ENCODE results near the gene NSUN6.
"Not testable (repeated sequence)": the region's sequence is repeated elsewhere in the genome, so short reads cannot be mapped to it uniquely, and the experiment has no call there.

Gene NSUN6

GRCh38 chr10:18607503-18608378 lies 43.6 kb downstream of the NSUN6 start:
- no peak for DNase-seq

- DNase-seq = no peak
Observed at GRCh38 chr10:18606051-18606695, 45.2 kb downstream of the NSUN6 start.

GRCh38 chr10:18601321-18601720 lies 50.1 kb downstream of the NSUN6 start:
- DNase-seq = no peak

GRCh38 chr10:18599392-18599791 lies 52.0 kb downstream of the NSUN6 start:
- no peak for DNase-seq

- DNase-seq = no peak
Observed at GRCh38 chr10:18594574-18595156, 56.7 kb downstream of the NSUN6 start.

GRCh38 chr10:18591141-18591540 lies 60.2 kb downstream of the NSUN6 start:
- DNase-seq = not testable (repeated sequence)

GRCh38 chr10:18586637-18587036 lies 64.8 kb downstream of the NSUN6 start:
- DNase-seq = not testable (repeated sequence)

GRCh38 chr10:18583575-18584270 lies 67.7 kb downstream of the NSUN6 start:
- DNase-seq = no peak

- no peak for DNase-seq
Observed at GRCh38 chr10:18582803-18583202, 68.6 kb downstream of the NSUN6 start.

GRCh38 chr10:18577823-18578685 lies 73.3 kb downstream of the NSUN6 start:
- DNase-seq = no peak

- DNase-seq = no peak
Observed at GRCh38 chr10:18576586-18576985, 74.8 kb downstream of the NSUN6 start.

- DNase-seq = no peak
Observed at GRCh38 chr10:18572959-18573561, 78.3 kb downstream of the NSUN6 start.

GRCh38 chr10:18571780-18572179 lies 79.6 kb downstream of the NSUN6 start:
- DNase-seq = no peak

GRCh38 chr10:18571076-18571475 lies 80.3 kb downstream of the NSUN6 start:
- DNase-seq = no peak

GRCh38 chr10:18570386-18570785 lies 81.0 kb downstream of the NSUN6 start:
- DNase-seq = not testable (repeated sequence)

- DNase-seq = no peak
Observed at GRCh38 chr10:18567343-18567856, 84.0 kb downstream of the NSUN6 start.

GRCh38 chr10:18566177-18566576 lies 85.2 kb downstream of the NSUN6 start:
- no peak for DNase-seq

GRCh38 chr10:18565006-18565405 lies 86.4 kb downstream of the NSUN6 start:
- no peak for DNase-seq

GRCh38 chr10:18563003-18563726 lies 88.2 kb downstream of the NSUN6 start:
- no peak for DNase-seq

- DNase-seq = no peak
Observed at GRCh38 chr10:18561861-18562551, 89.4 kb downstream of the NSUN6 start.
